Astrocyte (in vitro differentiated cells and primary cell): Measurements from ENCODE around the gene GDF2.

Experiments used
- CTCF ChIP-seq: IDR thresholded peaks from 2 replicates; pipeline ENCODE4 v1.5.1; 2011; ENCODE audit warnings: low read depth, mild to moderate bottlenecking, inconsistent platforms, low read length, moderate library complexity; ENCODE audit not compliant: insufficient read depth
- EZH2 ChIP-seq: IDR thresholded peaks from 2 replicates; pipeline ENCODE4 v1.6.1; 2012; ENCODE audit warnings: mild to moderate bottlenecking, low read length, inconsistent platforms; ENCODE audit not compliant: insufficient read depth

- no peak for TF ChIP-seq CTCF
- TF ChIP-seq EZH2, result no peak
Observed at GRCh38 chr10:47289921-47290320, 32.3 kb upstream of the GDF2 start.
